Esophagus squamous epithelium (tissue), 5 donors: ENCODE data around the gene COL1A1. TPM values are rescaled to one million over a fixed set of nuclear protein-coding genes. Genes with fewer than 3 reads are reported as not detected.

Experiments used
- DNase-seq: peaks from one replicate; lab custom pipeline; 2025; lab: John Stamatoyannopoulos, UW
- H3K27ac ChIP-seq, 4 donors: fragments of 200-600 bp; sonication (generic); one replicate each; pipeline ENCODE4 v1.5.1; 2016 to 2019; ENCODE audit warnings: mild to moderate bottlenecking in 1 of 4
- H3K27me3 ChIP-seq, 4 donors: fragments of 200-600 bp; sonication (generic); 1 replicate in 3 of 4; 2 replicates in 1 of 4; pipeline versions ENCODE4 v1.5.1 to v1.6.0; 2017 to 2021; ENCODE audit warnings: antibody characterized with exemption in 1 of 4
- H3K36me3 ChIP-seq, 3 donors: fragments of 200-600 bp; sonication (generic); one replicate each; pipeline ENCODE4 v1.5.1; 2016 to 2019
- H3K4me1 ChIP-seq, 3 donors: fragments of 200-600 bp; sonication (generic); one replicate each; pipeline ENCODE4 v1.5.1; 2017 to 2019
- H3K4me3 ChIP-seq, 4 donors: fragments of 200-600 bp; sonication (generic); 1 replicate in 3 of 4; 2 replicates in 1 of 4; pipeline ENCODE4 v1.5.1; 2016 to 2019; ENCODE audit warnings: mild to moderate bottlenecking in 2 of 4, moderate library complexity in 1 of 4
- H3K9me3 ChIP-seq, 3 donors: fragments of 200-600 bp; sonication (generic); one replicate each; pipeline ENCODE4 v1.5.1; 2016 to 2019
- POLR2A ChIP-seq, 4 donors: fragments of 450-650 bp; IDR thresholded peaks; one replicate each; pipeline ENCODE4 v1.6.1; 2017; ENCODE audit warnings: antibody characterized with exemption in 4 of 4, mild to moderate bottlenecking in 4 of 4, moderate library complexity in 3 of 4
- WGBS, 2 donors: methylation state at CpG; one replicate each; pipeline ENCODE4 v1.1.5; 2018; 5-methylcytosine and 5-hydroxymethylcytosine counted together
- intact Hi-C: fragments of 100-400 bp; cut with DNase I; formaldehyde crosslinking; loops from one replicate; pipeline ENCODE4 v1.15.0; 2022
- total RNA-seq, 4 donors: library from RNA; depleted of rRNA; stranded (reverse); fragments of >200 nt; gene quantifications; one replicate each; pipeline ENCODE4 v1.1.0, GENCODE V29; 2016
- TF ChIP-seq, protein P1 (sequence below), 6 experiments: fragments of 450-650 bp in 4 of 6; fragments of 200-600 bp in 2 of 6; sonication (generic) in 2 of 6; IDR thresholded peaks; one replicate each; pipeline ENCODE4 v1.5.1; 2016 to 2019; ENCODE audit warnings: antibody characterized with exemption in 6 of 6, mild to moderate bottlenecking in 4 of 6, moderate library complexity in 4 of 6
- donor health status: DM: yes; HTN: yes; CAD: no.

The COL1A1 gene
- total RNA-seq, 4 donors from 2014 or later: 12.4 to 20.8 (median 19.7) TPM

DNA sequence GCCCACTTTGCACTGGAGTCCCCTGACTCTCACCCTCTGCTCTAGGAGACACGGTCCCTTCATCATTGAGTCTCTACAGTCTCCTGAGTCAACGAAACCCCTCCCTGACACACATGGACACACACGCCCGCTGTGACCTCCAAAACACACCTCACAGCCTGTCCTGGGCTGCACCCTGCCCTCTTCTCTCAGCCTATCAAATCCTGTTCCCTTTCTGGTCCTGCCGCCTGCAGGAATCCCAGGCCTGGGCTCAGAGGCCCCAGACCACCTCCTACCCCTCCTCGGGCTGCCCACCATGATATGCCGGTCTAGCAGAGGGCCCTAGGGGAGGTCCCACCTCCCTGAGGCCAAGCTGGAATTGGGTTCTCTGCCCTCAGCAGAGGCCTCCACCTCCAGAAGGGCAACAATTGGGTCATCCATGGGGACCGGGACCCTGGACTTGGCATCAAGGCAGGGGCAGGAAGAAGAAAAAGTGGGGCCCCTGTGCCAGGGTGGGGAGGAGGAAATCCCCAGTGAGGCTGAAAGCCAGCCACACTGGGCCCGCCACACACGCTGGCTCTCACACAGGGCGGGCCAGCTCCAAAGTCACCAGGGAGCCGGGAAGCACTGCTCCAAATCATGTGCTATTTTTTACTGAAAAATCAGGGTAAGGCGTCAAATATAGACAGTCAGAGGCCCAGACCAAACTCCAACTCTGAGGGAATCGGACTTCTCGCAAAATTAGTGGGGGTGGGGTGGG is 54.3 kb downstream of the COL1A1 start:
- Histone ChIP-seq H3K27me3 (no peaks in the 10 kb centered on the region), H3K4me3 (peak overlapping the region; percentile 71 to 85 (median 82)), H3K27ac (peak overlapping the region; percentile 93 to 95 (median 94)), H3K36me3 (peaks cover 10 to 33% (median 16%) of the 10 kb centered on the region in 3 donors), H3K9me3 (no peaks in the 10 kb centered on the region), H3K4me1 (peaks cover 45 to 93% (median 51%) of the 10 kb centered on the region in 3 donors)
- TF ChIP-seq POLR2A (IDR thresholded peaks at IDR 0.05): no peak
- TF ChIP-seq, protein P1, sequence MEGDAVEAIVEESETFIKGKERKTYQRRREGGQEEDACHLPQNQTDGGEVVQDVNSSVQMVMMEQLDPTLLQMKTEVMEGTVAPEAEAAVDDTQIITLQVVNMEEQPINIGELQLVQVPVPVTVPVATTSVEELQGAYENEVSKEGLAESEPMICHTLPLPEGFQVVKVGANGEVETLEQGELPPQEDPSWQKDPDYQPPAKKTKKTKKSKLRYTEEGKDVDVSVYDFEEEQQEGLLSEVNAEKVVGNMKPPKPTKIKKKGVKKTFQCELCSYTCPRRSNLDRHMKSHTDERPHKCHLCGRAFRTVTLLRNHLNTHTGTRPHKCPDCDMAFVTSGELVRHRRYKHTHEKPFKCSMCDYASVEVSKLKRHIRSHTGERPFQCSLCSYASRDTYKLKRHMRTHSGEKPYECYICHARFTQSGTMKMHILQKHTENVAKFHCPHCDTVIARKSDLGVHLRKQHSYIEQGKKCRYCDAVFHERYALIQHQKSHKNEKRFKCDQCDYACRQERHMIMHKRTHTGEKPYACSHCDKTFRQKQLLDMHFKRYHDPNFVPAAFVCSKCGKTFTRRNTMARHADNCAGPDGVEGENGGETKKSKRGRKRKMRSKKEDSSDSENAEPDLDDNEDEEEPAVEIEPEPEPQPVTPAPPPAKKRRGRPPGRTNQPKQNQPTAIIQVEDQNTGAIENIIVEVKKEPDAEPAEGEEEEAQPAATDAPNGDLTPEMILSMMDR (IDR thresholded peaks at IDR 0.05): no peak
- whole genome bisulfite sequencing, 2 donors: 15 to 38% methylated on average over 4 to 8 of the region's 15 CpGs
- DNase-seq: no peak
- intact Hi-C loops: no loop called here

DNA sequence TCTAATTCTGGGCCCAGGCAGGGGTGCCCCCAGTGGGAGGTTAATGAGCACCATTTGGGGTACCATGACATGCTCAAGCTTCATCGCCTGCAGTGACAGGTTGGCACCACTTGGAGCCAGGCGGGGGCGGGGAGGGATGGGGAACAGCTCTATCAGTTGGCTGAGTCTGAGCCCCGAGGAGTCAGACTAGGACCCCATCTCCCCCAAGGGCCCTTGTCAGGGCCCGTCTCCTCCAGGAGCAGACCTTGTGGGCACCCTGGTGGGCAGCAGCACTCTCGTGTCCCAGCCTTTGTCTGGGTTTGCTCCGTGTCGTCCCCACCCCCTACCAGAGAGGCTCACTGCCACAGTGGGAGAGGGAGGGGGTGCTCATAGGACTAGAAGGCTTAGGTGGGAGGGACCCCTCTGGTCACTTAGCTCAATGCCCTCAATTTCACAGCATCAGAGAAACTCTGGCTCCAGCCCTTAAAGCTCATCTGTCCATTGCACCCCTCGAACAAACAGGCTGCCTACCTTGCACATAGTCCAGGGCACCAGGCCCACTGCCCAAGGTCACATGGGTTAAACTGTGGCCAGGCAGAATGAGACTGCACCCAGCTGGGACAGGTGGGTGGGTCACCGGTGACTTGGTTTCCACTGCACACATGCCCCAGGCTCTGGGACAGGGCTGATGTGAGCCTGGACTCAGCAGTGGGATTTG is 55.1 kb downstream of the COL1A1 start:
- WGBS, 2 donors: no CpG with 5 or more reads among the region's 10 CpGs
- no peaks in the 10 kb centered on the region for H3K27me3 ChIP-seq
- no peak for DNase-seq
- intact Hi-C loops: no loop called here
- peaks cover 45 to 93% (median 56%) of the 10 kb centered on the region in 3 donors for H3K4me1 ChIP-seq
- H3K9me3 ChIP-seq: no peaks in the 10 kb centered on the region
- TF ChIP-seq, protein P1 (IDR thresholded peaks at IDR 0.05): peak in 3 of 6 experiments; percentile 13 to 41 (median 16)
- no peak for TF ChIP-seq POLR2A (IDR thresholded peaks at IDR 0.05)
- H3K27ac ChIP-seq: peak overlapping the region; percentile 93 to 95 (median 94)
- H3K4me3 ChIP-seq: peak overlapping the region; percentile 71 to 85 (median 82)
- H3K36me3 ChIP-seq: peaks cover 13 to 41% (median 23%) of the 10 kb centered on the region in 3 donors

DNA sequence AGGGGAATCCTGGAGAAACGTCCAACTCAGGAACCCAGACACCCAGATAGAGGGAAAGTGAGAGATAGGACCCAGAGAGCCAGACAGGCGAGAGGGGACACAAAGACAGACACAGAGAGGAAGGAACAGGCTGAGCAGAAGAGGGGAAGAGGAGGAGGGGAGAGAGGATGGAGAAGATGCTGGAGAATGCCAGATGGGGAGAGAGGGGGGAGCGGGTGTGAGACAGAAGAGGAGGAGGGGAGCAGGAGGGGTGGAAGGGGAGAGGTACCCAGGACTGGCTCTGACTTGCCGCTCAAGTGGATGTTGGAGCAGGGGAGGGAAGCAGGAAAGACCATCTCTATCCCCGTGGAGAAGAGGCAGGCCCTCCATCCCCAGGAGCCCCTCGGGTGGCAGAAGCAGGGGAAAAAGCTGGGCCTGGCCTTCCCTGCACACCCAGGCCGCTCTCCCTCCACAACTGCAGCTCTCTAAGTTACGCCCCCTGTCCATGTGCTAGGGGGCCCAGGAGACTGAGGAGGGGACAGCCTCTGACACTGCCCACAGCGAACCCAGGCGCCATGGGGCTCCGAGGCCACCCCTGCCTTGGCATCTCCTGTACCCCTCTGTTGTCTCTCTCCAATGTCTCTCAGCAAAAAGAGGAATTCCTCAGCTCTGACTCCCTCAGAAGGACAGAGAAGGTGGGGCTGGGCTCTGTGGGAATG is 55.8 kb downstream of the COL1A1 start:
- no peak for DNase-seq
- 60 to 62% methylated on average over 7 to 8 of the region's 11 CpGs for WGBS, 2 donors
- H3K27me3 ChIP-seq: no peaks in the 10 kb centered on the region
- H3K4me3 ChIP-seq: peak overlapping the region in 2 of 4 donors; percentile 83 to 85
- TF ChIP-seq, protein P1 (IDR thresholded peaks at IDR 0.05): no peak
- no peak for TF ChIP-seq POLR2A (IDR thresholded peaks at IDR 0.05)
- intact Hi-C loops: no loop called here
- peaks cover 20 to 48% (median 30%) of the 10 kb centered on the region in 3 donors for H3K36me3 ChIP-seq
- H3K9me3 ChIP-seq: no peaks in the 10 kb centered on the region
- peak overlapping the region; percentile 43 to 95 (median 94) for H3K27ac ChIP-seq
- peaks cover 50 to 96% (median 61%) of the 10 kb centered on the region in 3 donors for H3K4me1 ChIP-seq

DNA sequence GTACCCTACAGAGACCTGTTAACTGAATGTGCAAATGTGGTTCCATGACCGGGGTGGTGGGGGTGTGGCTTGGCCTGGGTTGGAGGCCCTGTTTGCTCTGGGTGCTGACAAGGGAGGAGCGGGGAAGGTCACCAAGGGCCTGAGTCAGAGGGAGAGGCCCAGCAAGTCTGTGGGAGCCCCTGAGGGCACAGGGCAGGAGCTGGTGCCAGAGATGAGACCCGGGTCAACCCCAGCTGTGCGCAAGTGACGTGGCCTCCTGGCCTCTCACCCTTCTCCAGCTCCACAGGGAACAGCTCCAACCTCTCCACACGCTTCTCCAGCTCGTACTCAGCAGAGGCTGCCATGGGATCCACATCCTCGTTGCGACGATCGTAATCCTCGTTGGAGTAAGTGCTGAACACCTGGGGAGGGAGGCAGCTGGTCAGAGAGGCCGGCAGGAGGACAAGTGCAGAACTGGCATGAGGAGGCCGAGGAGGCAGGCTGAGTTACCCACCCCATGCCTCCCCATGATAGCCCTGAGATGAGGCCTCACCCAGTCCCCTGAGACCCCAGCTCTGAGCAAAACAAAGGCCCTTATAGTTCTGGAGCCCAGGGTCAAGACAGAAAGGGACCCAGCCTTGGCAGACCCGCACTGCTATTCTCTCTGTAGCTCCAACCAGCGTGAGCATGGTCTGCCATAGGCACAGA is 56.4 kb downstream of the COL1A1 start:
- Histone ChIP-seq H3K9me3 (no peaks in the 10 kb centered on the region), H3K36me3 (peaks cover 20 to 55% (median 37%) of the 10 kb centered on the region in 3 donors), H3K27me3 (no peaks in the 10 kb centered on the region), H3K4me1 (peaks cover 55 to 98% (median 68%) of the 10 kb centered on the region in 3 donors), H3K27ac (peak overlapping the region; percentile 43 to 95 (median 69)), H3K4me3 (no peak overlapping the region)
- DNase-seq: no peak
- 55 to 72% methylated on average over 3 to 5 of the region's 16 CpGs for WGBS, 2 donors
- intact Hi-C loops: no loop called here
- TF ChIP-seq, protein P1 (IDR thresholded peaks at IDR 0.05): no peak
- no peak for TF ChIP-seq POLR2A (IDR thresholded peaks at IDR 0.05)
